ENCODE measurements around the gene MPL.

The MPL gene

DNA sequence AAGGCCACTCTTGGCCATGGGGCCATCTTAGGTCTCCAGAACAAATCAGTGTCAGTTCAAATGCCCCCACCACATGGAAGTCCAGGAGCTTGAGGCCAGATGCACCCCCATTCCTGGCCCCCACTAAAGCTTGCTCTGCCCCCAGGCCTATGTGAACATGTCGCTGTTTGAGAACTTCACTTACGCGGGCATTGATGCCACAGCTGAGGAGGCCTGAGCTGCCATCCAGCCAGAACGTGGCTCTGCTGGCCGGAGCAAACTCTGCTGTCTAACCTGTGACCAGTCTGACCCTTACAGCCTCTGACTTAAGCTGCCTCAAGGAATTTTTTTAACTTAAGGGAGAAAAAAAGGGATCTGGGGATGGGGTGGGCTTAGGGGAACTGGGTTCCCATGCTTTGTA is 15.1 kb upstream of the MPL start:
- no peak for DNase-seq (ENCODE audit: low read depth in 2 of 2, low spot score in 1 of 2)

DNA sequence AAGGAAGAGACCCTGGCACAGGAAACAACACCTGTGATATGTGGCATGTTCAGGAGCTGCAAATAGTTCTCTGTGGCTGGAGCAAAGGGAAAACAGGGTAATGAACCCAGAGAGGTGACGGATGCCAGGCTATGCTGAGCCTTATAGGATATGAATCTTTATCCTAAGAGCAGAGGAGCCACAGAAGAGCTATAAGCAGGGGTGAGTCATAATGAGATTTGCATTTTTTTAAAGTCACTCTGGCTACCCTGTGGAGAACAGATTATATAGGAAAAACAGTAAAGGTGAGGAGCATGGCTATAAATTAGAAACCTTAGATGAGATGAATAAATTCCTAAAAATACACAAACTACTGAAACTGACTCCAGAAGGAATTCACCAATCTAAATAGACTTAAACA is 12.8 kb upstream of the MPL start:
- no peak for DNase-seq (ENCODE audit: low read depth in 2 of 2, low spot score in 1 of 2)

DNA sequence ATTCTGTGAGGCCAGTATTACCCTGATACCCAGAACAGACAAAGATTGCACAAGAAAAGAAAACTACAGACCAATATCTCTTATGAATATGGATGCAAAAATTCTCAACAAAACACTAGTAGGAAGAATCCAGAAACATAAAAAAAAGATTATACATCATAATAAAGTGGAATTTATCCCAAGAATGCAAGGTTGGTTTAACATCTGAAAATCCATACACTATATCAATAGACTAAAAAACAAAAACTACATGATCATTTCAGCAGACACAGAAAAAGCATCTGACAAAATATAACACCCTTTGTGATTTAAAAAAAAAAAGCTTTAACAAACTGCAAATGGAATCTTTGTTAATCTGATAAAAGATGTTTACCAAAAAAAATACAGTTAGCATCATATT is 12.2 kb upstream of the MPL start:
- no peak for DNase-seq (ENCODE audit: low read depth in 2 of 2, low spot score in 1 of 2)

DNA sequence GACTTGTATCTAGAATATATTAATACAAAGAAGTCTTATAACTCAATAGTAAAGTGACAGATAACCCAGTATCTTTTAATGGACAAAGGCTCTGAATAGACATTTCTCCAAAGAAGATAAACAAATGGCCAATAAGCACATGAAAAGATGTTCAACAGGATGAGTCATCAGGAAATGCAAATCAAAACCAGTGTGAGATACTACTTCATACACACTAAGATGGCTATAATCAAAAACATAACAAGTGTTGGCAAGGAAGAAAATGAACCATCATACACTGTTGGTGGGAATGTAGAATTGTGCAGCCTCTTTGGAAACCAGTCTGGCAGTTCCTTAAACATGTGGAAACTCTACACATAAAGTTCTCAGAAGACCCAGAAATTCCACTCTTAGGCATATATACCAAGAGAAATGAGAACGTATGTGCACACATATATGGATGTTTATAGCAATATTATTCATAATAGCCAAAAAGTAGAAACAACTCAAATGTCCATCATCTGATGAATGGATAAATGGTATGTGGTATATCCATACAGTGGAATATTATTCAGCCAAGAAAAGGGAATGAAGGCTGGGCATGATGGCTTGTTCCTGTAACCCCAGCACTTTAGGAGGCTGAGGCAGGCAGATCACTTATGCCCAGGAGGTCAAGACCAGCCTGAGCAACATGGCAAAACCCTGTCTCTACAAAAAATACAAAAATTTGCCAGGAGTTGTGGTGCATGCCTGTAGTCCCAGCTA is 9.9 kb upstream of the MPL start:
- no peak for DNase-seq (ENCODE audit: low read depth in 2 of 2, low spot score in 1 of 2)

DNA sequence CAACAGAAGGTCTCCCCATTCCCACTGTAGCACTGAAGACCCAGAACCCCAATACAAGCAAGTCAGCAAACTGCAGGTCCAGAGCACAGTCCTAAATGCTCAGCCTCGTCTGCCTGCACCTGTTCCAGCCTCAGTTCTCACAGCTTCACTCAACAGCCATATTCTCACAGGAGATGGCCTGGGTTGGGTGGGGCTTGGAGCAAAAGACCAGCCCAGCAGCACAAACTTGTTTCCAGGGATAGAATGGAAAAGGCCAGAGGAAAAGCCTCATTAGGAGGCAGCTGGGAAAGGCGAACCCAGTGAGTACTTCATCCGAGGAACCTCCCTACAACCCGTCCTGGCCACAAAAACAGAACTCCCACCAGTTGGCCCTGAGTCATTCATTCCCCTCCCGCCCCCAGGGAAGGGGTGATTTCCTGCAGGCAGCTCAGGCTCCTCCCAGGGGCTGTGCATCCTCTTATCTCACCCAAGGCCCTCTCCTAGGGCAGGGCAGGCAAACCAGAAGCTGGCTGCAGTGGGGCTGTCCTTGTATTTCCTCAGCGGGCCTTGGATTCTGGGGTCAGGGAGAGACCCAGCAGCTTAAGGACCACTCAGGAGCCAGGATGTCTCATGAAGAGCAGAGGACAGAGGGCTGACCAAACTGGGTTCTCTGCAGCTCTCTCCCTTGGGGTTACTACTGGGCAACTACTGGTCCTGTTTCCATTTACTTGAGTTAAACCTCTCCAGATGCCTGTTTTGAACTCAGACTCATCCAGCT is 7.4 kb upstream of the MPL start:
- peak; percentile 4 to 31 for DNase-seq (ENCODE audit: low read depth in 2 of 2, low spot score in 1 of 2)

DNA sequence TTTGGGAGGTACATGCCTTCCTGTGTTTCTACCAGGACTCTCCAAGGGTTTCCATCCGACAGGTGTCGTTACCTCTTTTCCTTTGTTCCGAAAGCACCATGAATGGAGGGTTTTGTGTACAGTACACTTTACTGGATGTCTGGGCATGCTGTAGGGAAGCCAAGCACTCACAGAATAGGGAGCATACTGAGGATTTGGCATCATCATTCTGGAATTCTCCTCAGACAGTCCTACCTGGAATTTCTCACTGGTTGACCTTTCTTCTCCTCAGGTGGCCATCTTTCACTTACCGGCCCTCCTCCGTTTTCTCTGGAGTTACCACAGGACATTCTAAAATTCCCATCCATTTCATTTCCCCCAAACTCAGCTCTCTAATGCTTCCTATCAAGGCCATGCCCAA is 5.9 kb upstream of the MPL start:
- DNase-seq (ENCODE audit: low read depth in 2 of 2, low spot score in 1 of 2): no peak

DNA sequence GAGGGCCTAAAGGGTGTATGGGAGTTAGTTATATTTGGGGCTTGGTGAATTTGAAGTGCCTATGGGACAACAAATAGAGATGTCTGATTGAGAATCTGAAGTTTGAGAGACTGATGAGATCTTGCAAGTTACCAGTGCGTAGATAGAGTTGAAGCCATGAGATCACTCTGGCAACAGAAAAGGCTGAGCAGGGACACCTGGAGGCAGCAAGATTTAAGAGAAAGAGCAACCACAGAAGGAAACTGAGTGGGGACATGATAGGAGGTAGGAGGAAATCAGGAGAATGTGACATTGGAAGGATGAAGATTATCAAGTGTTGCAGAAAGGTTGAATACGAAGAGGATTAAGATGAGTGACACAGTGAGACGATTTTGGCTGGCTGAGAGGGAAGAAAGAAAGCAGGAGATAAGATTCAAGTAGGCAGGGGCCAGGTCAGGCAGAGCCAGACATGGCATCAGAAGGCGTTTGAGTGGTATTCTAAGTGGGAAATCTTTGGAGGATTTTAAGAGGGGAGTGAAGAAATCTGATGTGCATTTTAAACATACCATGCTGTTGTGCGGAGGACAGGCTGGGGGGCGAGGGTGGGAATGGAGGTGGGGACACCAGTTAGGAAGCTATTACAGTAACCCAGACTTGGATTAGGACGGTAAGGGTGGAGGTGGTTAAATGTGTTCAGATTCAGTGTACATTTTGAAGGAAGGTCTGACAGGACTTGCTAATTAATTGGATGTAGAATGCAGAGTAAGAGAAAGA is 3.0 kb upstream of the MPL start:
- DNase-seq (ENCODE audit: low read depth in 2 of 2, low spot score in 1 of 2): no peak

DNA sequence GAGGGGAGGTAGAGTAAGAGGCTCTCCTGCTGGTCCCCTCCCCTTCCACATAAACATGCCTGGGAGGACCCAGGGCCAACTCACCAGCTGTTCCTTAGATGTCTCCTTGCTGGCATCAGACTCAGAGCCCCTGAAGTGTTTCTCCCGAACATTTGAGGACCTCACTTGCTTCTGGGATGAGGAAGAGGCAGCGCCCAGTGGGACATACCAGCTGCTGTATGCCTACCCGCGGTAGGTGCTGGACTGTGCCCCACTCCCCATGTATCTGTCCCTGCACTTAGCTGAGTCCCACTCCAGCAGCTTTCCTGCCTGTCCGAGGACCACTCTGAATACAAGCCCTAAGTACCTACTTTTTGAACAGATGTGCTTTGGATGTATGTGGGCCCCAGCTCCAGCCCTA is 383 bp downstream of the MPL start:
- no peak for DNase-seq (ENCODE audit: low read depth in 2 of 2, low spot score in 1 of 2)

DNA sequence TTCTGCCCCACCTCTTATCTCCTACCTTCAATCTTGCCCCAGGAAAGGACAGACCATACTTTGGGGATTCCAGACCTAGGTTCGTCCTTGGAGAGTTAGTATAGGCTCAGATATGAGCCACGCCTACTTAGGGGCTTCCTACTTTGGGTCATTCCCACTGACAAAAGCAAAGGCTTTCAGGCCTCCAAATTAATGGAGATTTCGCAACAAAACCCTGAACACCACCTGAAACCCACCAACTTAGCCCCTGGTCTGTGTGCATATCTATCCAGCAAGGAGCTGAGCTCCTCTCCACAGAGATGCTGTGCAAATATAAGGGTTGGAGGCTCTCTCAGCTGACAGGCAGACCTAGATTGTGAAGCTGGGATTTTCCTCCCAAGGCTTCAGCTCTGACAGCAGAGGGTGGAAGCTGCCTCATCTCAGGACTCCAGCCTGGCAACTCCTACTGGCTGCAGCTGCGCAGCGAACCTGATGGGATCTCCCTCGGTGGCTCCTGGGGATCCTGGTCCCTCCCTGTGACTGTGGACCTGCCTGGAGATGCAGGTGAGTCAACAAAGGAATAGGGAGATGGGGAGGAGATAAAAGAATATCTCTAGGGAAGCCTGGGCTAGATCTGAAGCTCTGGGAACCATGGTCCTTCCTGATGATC is 2.1 kb downstream of the MPL start:
- DNase-seq (ENCODE audit: low read depth in 2 of 2, low spot score in 1 of 2): no peak

DNA sequence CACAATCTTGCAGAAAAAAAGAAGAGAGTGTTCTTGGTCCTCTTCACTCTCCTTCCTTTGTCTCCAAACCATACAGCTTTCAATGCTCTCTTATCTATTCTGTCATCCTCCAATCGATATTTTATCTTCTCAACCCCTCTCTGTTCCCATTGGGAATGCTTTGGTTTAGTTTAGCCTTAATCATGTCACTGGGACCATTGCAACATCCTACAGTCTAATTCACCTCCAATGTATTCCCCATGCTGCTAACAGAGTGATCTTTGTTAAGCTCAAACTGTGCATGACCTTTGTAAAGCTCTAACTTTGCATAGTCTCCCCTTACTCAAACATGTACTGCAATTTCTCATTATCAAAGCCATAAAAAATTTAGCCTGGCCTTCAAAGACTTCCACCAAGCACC is 2.9 kb downstream of the MPL start:
- DNase-seq (ENCODE audit: low read depth in 2 of 2, low spot score in 1 of 2): no peak

DNA sequence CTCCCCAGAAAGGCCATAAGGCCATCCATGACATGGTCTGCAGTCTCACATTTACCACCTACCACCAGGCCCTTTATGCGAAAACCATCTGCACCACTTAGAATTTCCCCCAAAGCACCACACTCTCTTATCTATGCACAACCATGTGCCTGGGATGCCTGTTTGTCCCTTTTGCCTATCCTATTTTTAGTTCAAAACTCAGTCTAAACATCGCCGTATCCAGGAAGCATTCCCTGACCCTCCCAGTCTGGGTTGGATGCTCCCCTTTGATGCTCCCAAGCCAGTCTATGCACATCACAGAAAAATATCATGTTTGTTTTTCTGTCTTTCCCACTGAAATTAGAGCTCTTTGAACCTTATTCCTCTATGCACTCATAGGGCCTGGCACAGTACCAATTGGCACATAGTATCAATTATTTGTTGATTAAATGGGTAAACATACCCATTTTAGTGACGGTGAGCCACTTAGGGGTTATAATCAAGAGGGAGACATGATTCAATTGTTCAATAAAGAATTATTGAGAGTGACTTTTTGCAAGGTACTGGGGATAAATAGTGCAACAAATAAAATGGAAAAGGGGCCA is 6.7 kb downstream of the MPL start:
- DNase-seq (ENCODE audit: low read depth in 2 of 2, low spot score in 1 of 2): no peak

DNA sequence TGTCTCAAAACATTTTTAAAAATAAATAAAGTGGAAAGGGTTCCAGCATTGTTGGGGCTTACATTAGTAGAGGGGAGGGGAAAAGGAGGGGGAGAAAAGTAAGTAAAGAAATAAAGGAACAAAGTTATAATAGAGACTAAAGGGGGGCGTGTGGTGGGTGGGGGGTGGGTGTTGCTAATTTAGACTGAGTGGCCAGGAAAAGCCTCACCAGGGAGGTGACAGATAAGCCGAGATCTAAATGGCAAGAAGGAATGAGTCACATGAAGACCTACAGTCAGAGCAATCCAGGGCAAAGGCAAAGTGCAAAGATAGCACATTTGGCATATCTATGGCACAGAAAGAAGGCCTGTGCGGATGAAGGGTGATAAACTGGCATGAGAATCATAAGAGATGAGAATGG is 7.5 kb downstream of the MPL start:
- no peak for DNase-seq (ENCODE audit: low read depth in 2 of 2, low spot score in 1 of 2)

DNA sequence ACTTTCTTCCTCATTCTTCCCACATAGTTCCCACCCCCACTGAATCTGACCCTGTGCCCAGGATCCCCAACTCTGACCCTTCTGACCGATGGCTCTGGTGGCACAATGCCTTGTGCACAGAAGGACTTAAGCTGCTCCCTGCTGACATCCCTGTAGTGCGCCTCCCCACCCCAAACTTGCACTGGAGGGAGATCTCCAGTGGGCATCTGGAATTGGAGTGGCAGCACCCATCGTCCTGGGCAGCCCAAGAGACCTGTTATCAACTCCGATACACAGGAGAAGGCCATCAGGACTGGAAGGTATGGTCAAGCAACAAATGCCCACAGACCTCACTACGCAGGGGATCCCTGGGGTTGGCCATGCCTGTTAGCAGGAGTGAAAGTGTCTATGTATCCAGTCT is 9.0 kb downstream of the MPL start:
- no peak for DNase-seq (ENCODE audit: low read depth in 2 of 2, low spot score in 1 of 2)

DNA sequence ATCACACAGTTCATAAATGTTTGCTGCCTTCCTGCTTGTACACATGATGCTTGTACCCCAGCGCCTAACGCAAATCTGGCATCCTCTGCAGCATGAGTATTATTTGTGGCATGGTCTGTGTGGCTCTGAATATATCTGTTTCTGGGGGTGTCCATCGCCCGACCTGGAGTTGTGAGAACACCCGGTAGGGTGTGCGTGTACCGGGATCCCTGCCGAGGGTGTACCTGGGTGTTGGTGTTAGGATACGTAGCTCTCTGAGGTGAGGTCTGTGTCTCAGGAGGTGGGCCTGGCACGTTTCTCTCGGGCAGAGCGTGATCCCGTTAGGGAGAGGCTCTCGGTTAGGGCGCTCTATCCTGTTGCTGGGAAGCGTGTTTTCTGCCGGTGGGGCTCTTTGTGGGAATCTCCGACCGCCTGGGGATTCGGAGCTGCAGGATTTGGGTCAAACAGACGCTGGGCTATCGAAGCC is 10.8 kb downstream of the MPL start:
- DNase-seq (ENCODE audit: low read depth in 2 of 2, low spot score in 1 of 2): no peak

DNA sequence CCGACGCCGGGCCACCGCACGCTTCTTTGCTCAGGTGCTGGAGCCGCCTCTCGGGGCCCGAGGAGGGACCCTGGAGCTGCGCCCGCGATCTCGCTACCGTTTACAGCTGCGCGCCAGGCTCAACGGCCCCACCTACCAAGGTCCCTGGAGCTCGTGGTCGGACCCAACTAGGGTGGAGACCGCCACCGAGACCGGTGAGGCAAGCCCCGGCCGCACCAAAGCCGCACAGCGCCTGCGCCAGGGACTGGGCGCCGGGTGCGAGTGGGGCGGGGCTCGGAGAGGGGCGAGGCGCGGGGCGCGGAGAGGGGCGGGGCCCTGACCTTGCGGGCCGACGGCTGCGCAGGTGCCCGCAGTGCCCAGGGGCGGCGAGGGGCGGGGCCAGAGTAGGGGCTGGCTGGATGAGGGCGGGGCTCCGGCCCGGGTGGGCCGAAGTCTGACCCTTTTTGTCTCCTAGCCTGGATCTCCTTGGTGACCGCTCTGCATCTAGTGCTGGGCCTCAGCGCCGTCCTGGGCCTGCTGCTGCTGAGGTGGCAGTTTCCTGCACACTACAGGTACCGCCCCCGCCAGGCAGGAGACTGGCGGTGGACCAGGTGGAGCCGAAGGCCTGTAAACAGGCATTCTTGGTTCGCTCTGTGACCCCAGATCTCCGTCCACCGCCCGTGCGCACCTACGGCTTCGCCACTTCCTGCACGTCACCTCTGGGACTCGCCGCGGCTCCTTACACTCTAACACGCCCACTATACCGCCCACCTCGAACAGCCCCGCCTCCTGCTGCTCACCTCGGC is 11.4 kb downstream of the MPL start:
- DNase-seq (ENCODE audit: low read depth in 2 of 2, low spot score in 1 of 2): peak in 1 of 2 donors; percentile 16

DNA sequence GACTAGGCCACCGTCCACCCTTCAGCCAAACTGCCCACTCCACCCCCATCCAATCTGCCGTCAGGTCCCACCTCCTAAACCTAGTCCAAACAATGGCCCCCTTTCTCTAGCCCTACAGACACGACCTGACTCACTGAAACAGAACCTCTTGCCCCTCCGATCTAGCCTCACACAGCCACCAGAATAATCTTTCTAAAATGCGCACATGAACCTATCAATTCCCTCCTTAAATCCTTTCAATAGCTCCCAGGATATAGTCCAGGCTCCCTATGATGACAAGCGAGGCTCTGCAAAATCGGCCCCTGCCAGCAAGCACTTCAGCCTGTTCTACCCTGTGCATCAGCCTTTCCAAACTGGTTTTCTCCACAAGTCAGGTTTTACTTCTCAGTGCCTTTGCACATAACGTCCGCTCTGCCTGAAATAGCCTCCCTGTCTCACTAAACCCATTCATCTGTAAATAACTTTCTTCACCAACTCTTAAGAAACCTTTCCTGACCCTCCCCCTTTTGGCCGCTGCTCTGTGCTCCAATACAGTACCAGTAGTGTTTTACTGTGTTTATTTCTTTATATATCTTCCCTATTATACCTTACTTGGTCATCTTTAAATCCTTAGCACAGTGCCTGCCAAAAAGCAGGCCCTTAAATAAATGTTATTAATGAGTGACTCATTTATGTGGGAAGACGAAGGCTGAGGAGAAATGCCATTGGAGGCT is 12.1 kb downstream of the MPL start:
- DNase-seq (ENCODE audit: low read depth in 2 of 2, low spot score in 1 of 2): no peak

DNA sequence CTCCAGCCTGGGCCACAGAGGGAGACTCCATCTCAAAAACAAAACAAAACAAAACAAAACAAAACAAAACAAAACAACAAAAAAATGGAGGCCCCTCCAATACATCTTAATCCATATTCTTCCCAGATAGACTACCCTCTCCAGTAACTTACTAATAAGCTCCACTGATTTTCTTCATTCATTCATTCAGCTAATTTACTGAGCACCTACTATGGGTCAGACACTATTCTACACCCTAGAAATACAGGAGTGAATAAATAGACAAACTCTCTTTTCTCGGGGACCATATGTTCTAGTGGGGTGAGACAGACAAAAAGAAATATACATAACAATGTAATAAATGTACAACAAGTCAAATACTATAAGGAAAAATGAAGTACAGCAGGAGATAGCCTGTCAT is 13.4 kb downstream of the MPL start:
- DNase-seq (ENCODE audit: low read depth in 2 of 2, low spot score in 1 of 2): no peak

DNA sequence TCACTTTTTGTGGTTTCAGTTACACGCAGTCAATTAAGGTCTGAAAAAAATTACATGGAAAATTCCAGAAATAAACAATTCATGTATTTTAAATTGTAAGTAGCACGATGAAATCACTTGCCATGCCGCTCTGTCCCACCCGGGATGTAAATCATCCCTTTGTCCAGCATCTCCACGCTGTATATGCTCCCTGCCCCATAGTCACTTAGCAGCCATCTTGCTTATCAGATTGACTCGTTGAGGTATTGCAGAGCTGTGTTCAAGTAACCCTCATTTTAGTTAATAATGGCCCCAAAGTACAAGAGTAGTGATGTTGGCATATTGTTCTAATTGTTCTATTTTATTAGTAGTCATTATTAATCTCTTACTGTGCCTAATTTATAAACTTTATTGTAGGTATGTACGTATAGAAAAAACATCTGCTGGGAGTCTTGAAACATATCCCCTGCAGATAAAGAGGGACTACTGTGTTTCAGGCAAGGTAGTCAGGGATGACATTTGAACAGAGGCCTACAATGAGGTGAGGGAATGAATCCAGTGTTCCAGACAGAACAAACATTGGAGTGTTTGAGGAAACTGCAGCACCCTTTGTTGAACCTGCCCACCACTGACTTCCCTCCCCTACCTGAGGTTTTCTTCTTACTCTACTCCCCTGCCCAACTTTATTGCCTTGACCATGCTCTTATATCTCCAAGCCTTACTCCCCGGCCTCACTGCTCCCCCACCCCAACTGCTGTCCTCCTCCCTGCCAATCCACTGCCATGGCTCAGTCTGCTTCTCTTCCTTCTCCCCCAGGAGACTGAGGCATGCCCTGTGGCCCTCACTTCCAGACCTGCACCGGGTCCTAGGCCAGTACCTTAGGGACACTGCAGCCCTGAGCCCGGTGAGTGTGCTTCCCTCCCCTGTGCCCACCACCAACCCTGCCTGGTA is 14.1 kb downstream of the MPL start:
- no peak for DNase-seq (ENCODE audit: low read depth in 2 of 2, low spot score in 1 of 2)

DNA sequence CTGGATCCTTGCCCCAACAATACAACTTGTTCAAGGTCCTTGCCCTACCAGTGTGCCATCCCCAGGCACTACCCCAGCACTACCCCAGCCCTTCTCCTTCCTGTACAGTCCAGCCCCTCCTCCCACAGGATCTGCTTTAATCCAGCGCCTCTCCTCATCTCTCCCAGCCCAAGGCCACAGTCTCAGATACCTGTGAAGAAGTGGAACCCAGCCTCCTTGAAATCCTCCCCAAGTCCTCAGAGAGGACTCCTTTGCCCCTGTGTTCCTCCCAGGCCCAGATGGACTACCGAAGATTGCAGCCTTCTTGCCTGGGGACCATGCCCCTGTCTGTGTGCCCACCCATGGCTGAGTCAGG is 14.7 kb downstream of the MPL start:
- DNase-seq (ENCODE audit: low read depth in 2 of 2, low spot score in 1 of 2): no peak
